Measurements from ENCODE around the gene LEF1.

DNA sequence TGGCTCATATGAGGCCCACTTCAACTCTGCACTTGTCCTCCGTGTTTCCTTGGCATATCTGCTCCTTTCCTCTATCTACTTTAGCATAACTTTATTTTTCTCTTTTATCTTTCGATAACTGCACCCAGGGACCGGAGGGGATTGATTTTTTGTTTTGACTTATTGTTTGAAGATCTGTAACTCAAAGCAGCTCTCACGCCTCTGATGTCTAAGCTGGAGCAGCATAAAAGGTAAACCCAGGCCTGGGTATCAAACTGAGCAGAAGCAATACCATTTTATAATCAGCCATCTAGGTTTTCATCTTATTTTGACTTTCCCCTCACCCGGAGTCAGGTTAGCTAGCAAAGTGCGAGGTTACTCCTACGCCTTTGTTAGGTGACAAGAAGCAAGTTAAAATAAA is 28.4 kb downstream of the LEF1 start:
- no peak for TF ChIP-seq CTCF (IDR thresholded peaks at IDR 0.05; ENCODE audit: insufficient read depth, low read depth, low read length)
- TF ChIP-seq EZH2 (IDR thresholded peaks at IDR 0.05; ENCODE audit: insufficient read depth, low read length), result no peak
